ENCODE data around the gene RAP1GAP. TPM values are rescaled to one million over a fixed set of nuclear protein-coding genes. Genes with fewer than 3 reads are reported as not detected.

Gene RAP1GAP
- total RNA-seq, 1 donor from 2014 or later: 2.2 TPM

- DNase-seq (ENCODE audit: low spot score): no peak
Observed at GRCh38 chr1:21626921-21627339, 42.2 kb downstream of the RAP1GAP start.

GRCh38 chr1:21625390-21626190 lies 43.6 kb downstream of the RAP1GAP start:
- no peak for DNase-seq (ENCODE audit: low spot score)

- DNase-seq (ENCODE audit: low spot score): no peak
Observed at GRCh38 chr1:21624571-21625389, 44.4 kb downstream of the RAP1GAP start.

- DNase-seq (ENCODE audit: low spot score): no peak
Observed at GRCh38 chr1:21623410-21623961, 45.7 kb downstream of the RAP1GAP start.

- no peak for DNase-seq (ENCODE audit: low spot score)
Observed at GRCh38 chr1:21622466-21623315, 46.5 kb downstream of the RAP1GAP start.

GRCh38 chr1:21621761-21622436 lies 47.3 kb downstream of the RAP1GAP start:
- DNase-seq (ENCODE audit: low spot score): no peak

GRCh38 chr1:21621051-21621450 lies 48.1 kb downstream of the RAP1GAP start:
- no peak for DNase-seq (ENCODE audit: low spot score)

GRCh38 chr1:21620496-21620895 lies 48.7 kb downstream of the RAP1GAP start:
- no peak for DNase-seq (ENCODE audit: low spot score)

GRCh38 chr1:21620011-21620410 lies 49.1 kb downstream of the RAP1GAP start:
- no peak for DNase-seq (ENCODE audit: low spot score)

- no peak for DNase-seq (ENCODE audit: low spot score)
Observed at GRCh38 chr1:21619375-21619947, 49.7 kb downstream of the RAP1GAP start.

GRCh38 chr1:21618561-21619374 lies 50.4 kb downstream of the RAP1GAP start:
- peak; percentile 48 for DNase-seq (ENCODE audit: low spot score)

- DNase-seq (ENCODE audit: low spot score): no peak
Observed at GRCh38 chr1:21618059-21618458, 51.1 kb downstream of the RAP1GAP start.

- DNase-seq (ENCODE audit: low spot score): no peak
Observed at GRCh38 chr1:21617126-21617738, 51.9 kb downstream of the RAP1GAP start.

- no peak for DNase-seq (ENCODE audit: low spot score)
Observed at GRCh38 chr1:21616372-21616771, 52.8 kb downstream of the RAP1GAP start.

- DNase-seq (ENCODE audit: low spot score): no peak
Observed at GRCh38 chr1:21614419-21615115, 54.6 kb downstream of the RAP1GAP start.

- no peak for DNase-seq (ENCODE audit: low spot score)
Observed at GRCh38 chr1:21613072-21613867, 55.9 kb downstream of the RAP1GAP start.

- no peak for DNase-seq (ENCODE audit: low spot score)
Observed at GRCh38 chr1:21612057-21612456, 57.1 kb downstream of the RAP1GAP start.
